H9 (cell line): ENCODE results near the gene FARS2. TPM values are rescaled to one million over a fixed set of nuclear protein-coding genes. Genes with fewer than 3 reads are reported as not detected.

Experiments used
- DNase-seq: peaks from one replicate; pipeline ENCODE4 v3.0.0-alpha.2; 2017
- H2AFZ ChIP-seq: one replicate; pipeline ENCODE4 v1.6.1; 2013; ENCODE audit warnings: mild to moderate bottlenecking, low read length, control low read depth, moderate library complexity
- H2AK5ac ChIP-seq: 2 replicates; pipeline ENCODE4 v1.6.1; 2013; ENCODE audit warnings: low read length, control low read depth, mixed read lengths; ENCODE audit not compliant: insufficient read length
- H2BK120ac ChIP-seq: one replicate; pipeline ENCODE4 v1.6.1; 2013; ENCODE audit warnings: low read depth, mild to moderate bottlenecking, low read length, control low read depth, inconsistent platforms; ENCODE audit not compliant: poor library complexity, severe bottlenecking
- H2BK12ac ChIP-seq: 2 replicates; pipeline ENCODE4 v1.6.1; 2013; ENCODE audit warnings: low read length, control low read depth, mixed read lengths, low read depth; ENCODE audit not compliant: insufficient read length
- H2BK15ac ChIP-seq: 2 replicates; pipeline ENCODE4 v1.6.1; 2013; ENCODE audit warnings: low read depth, low read length, control low read depth
- H2BK20ac ChIP-seq: one replicate; pipeline ENCODE4 v1.6.1; 2013; ENCODE audit warnings: low read depth, mild to moderate bottlenecking, low read length, control low read depth, inconsistent platforms; ENCODE audit not compliant: poor library complexity, severe bottlenecking
- H2BK5ac ChIP-seq: 2 replicates; pipeline ENCODE4 v1.6.1; 2013; ENCODE audit warnings: low read length, control low read depth, mixed read lengths; ENCODE audit not compliant: insufficient read length
- H3K14ac ChIP-seq: 2 replicates; pipeline ENCODE4 v1.6.1; 2013; ENCODE audit warnings: low read length, control low read depth; ENCODE audit not compliant: insufficient read depth
- H3K18ac ChIP-seq: 2 replicates; pipeline ENCODE4 v1.6.1; 2013; ENCODE audit warnings: low read depth, mild to moderate bottlenecking, mixed read lengths, low read length, control low read depth; ENCODE audit not compliant: insufficient read length
- H3K23ac ChIP-seq: 2 replicates; pipeline ENCODE4 v1.6.1; 2013; ENCODE audit warnings: low read length, control low read depth, mixed read lengths, low read depth; ENCODE audit not compliant: insufficient read length
- H3K23me2 ChIP-seq: 2 replicates; pipeline ENCODE4 v1.6.1; 2013; ENCODE audit warnings: low read depth, mild to moderate bottlenecking, mixed read lengths, low read length, control low read depth; ENCODE audit not compliant: insufficient read length, poor library complexity, severe bottlenecking
- H3K27ac ChIP-seq: 2 replicates; pipeline ENCODE4 v1.5.1; 2013; ENCODE audit warnings: low read length, control low read depth, mixed read lengths, low read depth; ENCODE audit not compliant: insufficient read length
- H3K27me3 ChIP-seq: 2 replicates; pipeline ENCODE4 v1.6.1; 2013; ENCODE audit warnings: low read length, control low read depth, inconsistent platforms; ENCODE audit not compliant: insufficient read depth
- H3K4ac ChIP-seq: 2 replicates; pipeline ENCODE4 v1.6.1; 2013; ENCODE audit warnings: low read depth, mild to moderate bottlenecking, control low read depth, inconsistent platforms, low read length, moderate library complexity
- H3K4me1 ChIP-seq: 2 replicates; pipeline ENCODE4 v1.6.1; 2013; ENCODE audit warnings: low read length, control low read depth, inconsistent platforms; ENCODE audit not compliant: insufficient read depth
- H3K4me2 ChIP-seq: 2 replicates; pipeline ENCODE4 v1.6.1; 2013; ENCODE audit warnings: low read length, control low read depth, mixed read lengths; ENCODE audit not compliant: insufficient read length, insufficient read depth
- H3K56ac ChIP-seq: 2 replicates; pipeline ENCODE4 v1.6.1; 2013; ENCODE audit warnings: low read depth, mild to moderate bottlenecking, mixed read lengths, low read length, control low read depth; ENCODE audit not compliant: insufficient read length
- H3K79me1 ChIP-seq: 2 replicates; pipeline ENCODE4 v1.6.1; 2013; ENCODE audit warnings: low read depth, mild to moderate bottlenecking, moderate library complexity, low read length, control low read depth, inconsistent platforms; ENCODE audit not compliant: insufficient read depth, poor library complexity, severe bottlenecking
- H3K79me2 ChIP-seq: 2 replicates; pipeline ENCODE4 v1.6.1; 2013; ENCODE audit warnings: low read length, control low read depth, inconsistent platforms; ENCODE audit not compliant: insufficient read depth
- H3K9ac ChIP-seq: 2 replicates; pipeline ENCODE4 v1.6.1; 2013; ENCODE audit warnings: low read length, control low read depth, mixed read lengths; ENCODE audit not compliant: insufficient read length; ENCODE audit errors: extremely low read depth
- H3K9me3 ChIP-seq: one replicate; pipeline ENCODE4 v1.6.1; 2013; ENCODE audit warnings: low read depth, low read length, inconsistent platforms; ENCODE audit not compliant: control insufficient read depth
- H3T11ph ChIP-seq: one replicate; pipeline ENCODE4 v1.6.1; 2013; ENCODE audit warnings: mild to moderate bottlenecking, low read length, control low read depth, inconsistent platforms
- H4K20me1 ChIP-seq: one replicate; pipeline ENCODE4 v1.6.1; 2013; ENCODE audit not compliant: control insufficient read depth, insufficient read length, insufficient read depth
- H4K5ac ChIP-seq: 2 replicates; pipeline ENCODE4 v1.6.1; 2013; ENCODE audit warnings: low read depth, mild to moderate bottlenecking, mixed read lengths, low read length, control low read depth; ENCODE audit not compliant: insufficient read length
- H4K8ac ChIP-seq: replicated peaks from 2 replicates; pipeline ENCODE4 v1.6.1; 2013; ENCODE audit warnings: low read length, control low read depth, mixed read lengths, low read depth; ENCODE audit not compliant: insufficient read length
- H4K91ac ChIP-seq: 2 replicates; pipeline ENCODE4 v1.6.1; 2013; ENCODE audit warnings: low read depth, mild to moderate bottlenecking, moderate library complexity, mixed read lengths, low read length, control low read depth; ENCODE audit not compliant: insufficient read length
- H3K27ac Mint-ChIP-seq, 3 experiments: 2 replicates in 2 of 3; 3 replicates in 1 of 3; pipeline ENCODE4 v1.8.0; 2020 to 2021; ENCODE audit warnings: mixed read lengths in 3 of 3, mild to moderate bottlenecking in 1 of 3, moderate library complexity in 1 of 3
- H3K27me3 Mint-ChIP-seq: 2 replicates; pipeline ENCODE4 v1.8.0; 2021; ENCODE audit warnings: low read depth, mild to moderate bottlenecking, moderate library complexity, mixed read lengths
- H3K36me3 Mint-ChIP-seq, 3 experiments: 2 replicates in 2 of 3; 3 replicates in 1 of 3; pipeline ENCODE4 v1.8.0; 2020 to 2021; ENCODE audit warnings: low read depth in 3 of 3, mixed read lengths in 3 of 3; ENCODE audit not compliant: insufficient read depth in 1 of 3
- H3K4me1 Mint-ChIP-seq, 2 experiments: 2 replicates each; pipeline ENCODE4 v1.8.0; 2020; ENCODE audit warnings: mixed read lengths in 2 of 2
- H3K4me3 Mint-ChIP-seq, 2 experiments: 2 replicates in 1 of 2; 3 replicates in 1 of 2; pipeline ENCODE4 v1.8.0; 2020 to 2021; ENCODE audit warnings: mild to moderate bottlenecking in 2 of 2, mixed read lengths in 2 of 2, moderate library complexity in 1 of 2
- H3K9me3 Mint-ChIP-seq, 2 experiments: 2 replicates in 1 of 2; 3 replicates in 1 of 2; pipeline ENCODE4 v1.8.0; 2020; ENCODE audit warnings: mild to moderate bottlenecking in 2 of 2, mixed read lengths in 2 of 2, moderate library complexity in 1 of 2
- CTCF ChIP-seq: fragments of 200-600 bp; sonication (generic); conservative IDR thresholded peaks from 3 replicates; pipeline ENCODE4 v1.8.0; 2021; ENCODE audit warnings: antibody characterized with exemption, mild to moderate bottlenecking
- WGBS: extraction: QIAGEN DNeasy Blood & Tissue Kit; methylation state at CpG from one replicate; pipeline ENCODE4 v1.1.7; 2013; ENCODE audit warnings: missing lambda C conversion rate, low lambda C conversion rate, mixed read lengths; ENCODE audit not compliant: insufficient read length; ENCODE audit errors: extremely low coverage; 5-methylcytosine and 5-hydroxymethylcytosine counted together
- total RNA-seq: library from RNA; stranded (reverse); gene quantifications from 2 replicates; pipeline ENCODE4 v1.2.1, GENCODE V29; 2021

Gene FARS2
- total RNA-seq, 1 experiment from 2014 or later: 8.5 TPM

DNA sequence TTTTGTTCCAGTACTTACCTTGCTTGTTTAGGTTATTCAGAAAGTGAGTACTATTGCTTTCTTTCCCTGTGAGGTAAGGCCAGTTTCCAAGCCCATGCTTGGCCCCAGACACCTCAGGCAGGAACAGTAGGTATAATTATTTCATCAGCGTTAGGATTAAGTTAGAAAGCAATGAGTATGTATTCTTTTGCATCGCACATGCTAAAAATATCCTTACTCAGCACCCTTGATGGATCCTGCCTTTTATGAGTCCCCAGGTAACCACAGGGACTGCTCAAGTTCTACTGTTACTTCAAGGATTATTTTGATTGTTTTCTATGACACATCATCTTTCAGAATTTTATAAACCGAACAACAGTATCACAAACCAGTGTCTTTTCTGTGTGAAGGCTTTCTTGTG lies 128.9 kb downstream of the FARS2 start:
- no CpG with 5 or more reads among the region's 3 CpGs for WGBS
- Histone ChIP-seq H3K4me1 (no peaks in the 10 kb centered on the region), H3K4ac (no peak overlapping the region), H4K8ac (no peak overlapping the region), H2AK5ac (no peak overlapping the region), H2BK15ac (no peak overlapping the region), H4K91ac (no peak overlapping the region), H3K9me3 (no peaks in the 10 kb centered on the region), H2BK120ac (no peak overlapping the region), H3K56ac (no peak overlapping the region), H3K27me3 (no peaks in the 10 kb centered on the region), H2BK20ac (no peak overlapping the region), H4K5ac (no peak overlapping the region), H2BK12ac (no peak overlapping the region), H2AFZ (no peak overlapping the region), H3K79me2 (no peaks in the 10 kb centered on the region), H2BK5ac (no peak overlapping the region), H3K23ac (no peak overlapping the region), H3K23me2 (no peaks in the 10 kb centered on the region), H3T11ph (no peak overlapping the region), H3K9ac (no peak overlapping the region), H4K20me1 (no peaks in the 10 kb centered on the region), H3K14ac (no peak overlapping the region), H3K79me1 (no peaks in the 10 kb centered on the region), H3K27ac (no peak overlapping the region), H3K4me2 (no peak overlapping the region), H3K18ac (no peak overlapping the region)
- no peak for TF ChIP-seq CTCF
- H3K4me1 Mint-ChIP-seq: no peaks in the 10 kb centered on the region
- no peaks in the 10 kb centered on the region for H3K36me3 Mint-ChIP-seq
- DNase-seq: no peak
- H3K9me3 Mint-ChIP-seq: no peaks in the 10 kb centered on the region
- H3K27ac Mint-ChIP-seq: no peak overlapping the region
- no peaks in the 10 kb centered on the region for H3K27me3 Mint-ChIP-seq
- H3K4me3 Mint-ChIP-seq: no peak overlapping the region
